Retinal pigment epithelial cell (primary cell): ENCODE results near the gene TREML4.
A peak's percentile ranks its signal among the peaks of the same experiment; 100 is the strongest.

Source experiments
- DNase-seq: peaks from one replicate; pipeline ENCODE4 v3.0.0-alpha.2; 2010; ENCODE audit warnings: low read depth
- H3K4me3 ChIP-seq: 2 replicates; pipeline ENCODE4 v1.5.1; 2011; ENCODE audit warnings: mild to moderate bottlenecking, low read length, control low read depth, moderate library complexity
- TF ChIP-seq, protein P1 (sequence below): conservative IDR thresholded peaks from 2 replicates; pipeline ENCODE4 v1.5.1; 2011; ENCODE audit warnings: low read depth, low read length, control low read depth, inconsistent platforms

TREML4 gene

DNA sequence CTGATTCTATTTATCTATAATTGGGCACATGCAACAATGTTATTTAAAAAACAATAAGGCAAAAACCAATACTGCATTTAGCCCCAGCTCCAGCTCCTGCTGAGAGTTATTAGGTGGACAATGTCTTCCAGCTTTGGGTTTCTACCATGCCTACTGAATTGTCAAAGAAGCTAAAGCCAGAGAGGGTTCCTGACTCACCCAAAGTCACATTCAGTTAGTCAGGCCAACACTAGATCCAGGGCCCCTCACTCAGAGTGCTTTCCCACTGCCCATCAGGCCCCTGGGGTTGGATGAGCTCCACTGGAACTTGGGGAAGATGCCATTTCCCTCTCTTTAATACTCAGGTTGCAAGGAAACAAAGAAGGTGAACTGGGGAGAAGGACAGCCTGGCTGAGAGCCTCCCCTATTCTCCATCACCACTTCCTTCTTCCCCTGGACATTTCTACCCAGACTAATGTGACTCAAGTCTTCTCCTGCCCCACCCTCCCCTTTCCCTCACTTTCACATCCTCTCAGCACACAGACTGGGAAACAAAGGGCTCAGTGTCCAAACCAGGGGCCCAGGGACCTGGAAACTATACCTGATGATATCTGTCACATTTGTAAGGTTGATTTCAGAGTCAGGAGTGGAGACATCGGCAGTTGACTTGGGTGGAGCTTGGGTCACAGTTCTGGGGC, 52.4 kb downstream of the TREML4 start:
- no peak for DNase-seq
- no peak overlapping the region for H3K4me3 ChIP-seq
- TF ChIP-seq, protein P1, sequence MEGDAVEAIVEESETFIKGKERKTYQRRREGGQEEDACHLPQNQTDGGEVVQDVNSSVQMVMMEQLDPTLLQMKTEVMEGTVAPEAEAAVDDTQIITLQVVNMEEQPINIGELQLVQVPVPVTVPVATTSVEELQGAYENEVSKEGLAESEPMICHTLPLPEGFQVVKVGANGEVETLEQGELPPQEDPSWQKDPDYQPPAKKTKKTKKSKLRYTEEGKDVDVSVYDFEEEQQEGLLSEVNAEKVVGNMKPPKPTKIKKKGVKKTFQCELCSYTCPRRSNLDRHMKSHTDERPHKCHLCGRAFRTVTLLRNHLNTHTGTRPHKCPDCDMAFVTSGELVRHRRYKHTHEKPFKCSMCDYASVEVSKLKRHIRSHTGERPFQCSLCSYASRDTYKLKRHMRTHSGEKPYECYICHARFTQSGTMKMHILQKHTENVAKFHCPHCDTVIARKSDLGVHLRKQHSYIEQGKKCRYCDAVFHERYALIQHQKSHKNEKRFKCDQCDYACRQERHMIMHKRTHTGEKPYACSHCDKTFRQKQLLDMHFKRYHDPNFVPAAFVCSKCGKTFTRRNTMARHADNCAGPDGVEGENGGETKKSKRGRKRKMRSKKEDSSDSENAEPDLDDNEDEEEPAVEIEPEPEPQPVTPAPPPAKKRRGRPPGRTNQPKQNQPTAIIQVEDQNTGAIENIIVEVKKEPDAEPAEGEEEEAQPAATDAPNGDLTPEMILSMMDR: no peak

- H3K4me3 ChIP-seq: no peak overlapping the region
- TF ChIP-seq, protein P1: no peak
- DNase-seq: no peak
These were observed 55.5 kb downstream of the TREML4 start for GRCh38 chr6:41283600-41283999.

GRCh38 chr6:41284726-41285125, 56.6 kb downstream of the TREML4 start:
- no peak overlapping the region for H3K4me3 ChIP-seq
- TF ChIP-seq, protein P1: no peak
- DNase-seq: peak; percentile 2

- TF ChIP-seq, protein P1: no peak
- no peak within 1 kb of the TSS for H3K4me3 ChIP-seq
- DNase-seq: no peak
These were observed 58.6 kb downstream of the TREML4 start, which contains the start of gene TREM1 for GRCh38 chr6:41286544-41287346. Gene TREM1 (minus strand): TSS chr6:41286682. CDS start chr6:41286655, 27 bp downstream.

DNA sequence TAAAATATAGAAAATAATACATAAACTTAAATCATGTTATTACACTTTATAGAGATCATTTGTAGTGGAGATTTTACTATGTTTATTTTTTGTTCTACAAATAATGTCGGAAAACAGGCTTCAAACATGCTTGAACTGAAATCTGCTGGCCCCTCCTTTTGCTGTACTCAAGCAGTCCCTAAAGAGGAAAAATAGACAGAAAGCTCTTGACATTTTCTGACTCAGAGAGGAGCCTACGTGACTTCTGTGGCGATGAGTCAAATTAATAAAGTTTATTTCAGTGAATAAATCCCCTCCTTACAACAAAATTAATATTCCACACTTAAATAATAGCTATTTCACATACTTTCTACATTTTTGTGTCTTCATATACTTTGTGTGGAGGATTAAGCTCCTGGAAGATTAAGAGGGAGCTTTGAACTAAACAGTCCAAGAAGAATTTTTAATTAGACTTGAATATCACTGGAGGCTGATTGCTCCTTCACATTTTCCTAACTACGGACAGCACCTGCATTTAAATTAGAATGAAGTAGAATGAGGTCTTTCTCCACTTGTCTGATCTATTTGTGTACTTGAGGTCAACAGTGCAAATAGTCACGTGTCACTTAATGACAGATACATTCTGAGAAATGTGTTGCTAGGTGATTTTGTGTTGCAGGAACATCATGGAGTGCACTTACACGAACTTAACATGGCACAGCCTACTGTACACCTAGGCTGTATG, 60.0 kb downstream of the TREML4 start:
- DNase-seq: peak; percentile 17

More for the DNA sequence above, 60.0 kb downstream of the TREML4 start:
- TF ChIP-seq, protein P1: no peak
- H3K4me3 ChIP-seq: no peak overlapping the region
